HG03439 (cell line): ENCODE results near the gene COG5.

Experiments
- ATAC-seq: cut with Tn5 transposase; IDR thresholded peaks from one replicate; pipeline ENCODE4 v1.9.1; 2021; ENCODE audit warnings: mild to moderate bottlenecking, moderate library complexity; ENCODE audit not compliant: unreplicated experiment

COG5 gene

GRCh38 chr7:107526672-107527071 is 37.0 kb downstream of the COG5 start:
- ATAC-seq = no peak

GRCh38 chr7:107506674-107507339 is 56.9 kb downstream of the COG5 start:
- no peak for ATAC-seq

GRCh38 chr7:107505997-107506673 is 57.6 kb downstream of the COG5 start:
- ATAC-seq = no peak

GRCh38 chr7:107505362-107505761 is 58.4 kb downstream of the COG5 start:
- ATAC-seq = no peak

GRCh38 chr7:107503687-107504086 is 60.0 kb downstream of the COG5 start:
- no peak for ATAC-seq

- no peak for ATAC-seq
Observed at GRCh38 chr7:107502797-107503196, 60.9 kb downstream of the COG5 start.

- no peak for ATAC-seq
Observed at GRCh38 chr7:107502154-107502553, 61.6 kb downstream of the COG5 start.

- no peak for ATAC-seq
Observed at GRCh38 chr7:107501593-107501992, 62.1 kb downstream of the COG5 start.

- no peak for ATAC-seq
Observed at GRCh38 chr7:107499731-107500130, 64.0 kb downstream of the COG5 start.

- ATAC-seq = no peak
Observed at GRCh38 chr7:107495516-107495915, 68.2 kb downstream of the COG5 start.

GRCh38 chr7:107494884-107495283 is 68.8 kb downstream of the COG5 start:
- ATAC-seq = no peak

GRCh38 chr7:107494315-107494751 is 69.4 kb downstream of the COG5 start:
- no peak for ATAC-seq

- ATAC-seq = no peak
Observed at GRCh38 chr7:107492875-107493274, 70.8 kb downstream of the COG5 start.

- ATAC-seq = no peak
Observed at GRCh38 chr7:107486041-107486440, 77.7 kb downstream of the COG5 start.

GRCh38 chr7:107482571-107482970 is 81.1 kb downstream of the COG5 start:
- ATAC-seq = no peak

- ATAC-seq = no peak
Observed at GRCh38 chr7:107480932-107481331, 82.8 kb downstream of the COG5 start.

- ATAC-seq = no peak
Observed at GRCh38 chr7:107479303-107479702, 84.4 kb downstream of the COG5 start.

- ATAC-seq = no peak
Observed at GRCh38 chr7:107474104-107474521, 89.6 kb downstream of the COG5 start.

- no peak for ATAC-seq
Observed at GRCh38 chr7:107472116-107472515, 91.6 kb downstream of the COG5 start.

GRCh38 chr7:107471292-107472070 is 92.2 kb downstream of the COG5 start:
- no peak for ATAC-seq

- ATAC-seq = no peak
Observed at GRCh38 chr7:107469929-107470328, 93.8 kb downstream of the COG5 start, which contains the start of gene GPR22. Gene GPR22 (plus strand): TSS chr7:107470057. CDS start chr7:107474061, 4,004 bp downstream.

- ATAC-seq = no peak
Observed at GRCh38 chr7:107468824-107469223, 94.9 kb downstream of the COG5 start.
